Eye (tissue), 1 donor: ENCODE results near the gene FAM53C.
"Not testable (repeated sequence)": the region's sequence is repeated elsewhere in the genome, so short reads cannot be mapped to it uniquely, and the experiment has no call there.

Experiments used
- DNase-seq: peaks from one replicate; pipeline ENCODE4 v3.0.0-alpha.2; 2015

Gene FAM53C

GRCh38 chr5:138337685-138338410 lies at the start of gene FAM53C:
TSS of gene FAM53C (plus strand) at chr5:138338266. CDS start at chr5:138341336, 3,070 bp downstream.
- DNase-seq, result peak; percentile 98

GRCh38 chr5:138289296-138289695 lies 48.8 kb upstream of the FAM53C start:
- DNase-seq, result no peak

- DNase-seq, result no peak
Measured at GRCh38 chr5:138303372-138303771, 34.7 kb upstream of the FAM53C start.

GRCh38 chr5:138305797-138306196 lies 32.3 kb upstream of the FAM53C start:
- DNase-seq, result no peak

GRCh38 chr5:138315751-138316278 lies 22.3 kb upstream of the FAM53C start:
- no peak for DNase-seq

- DNase-seq, result no peak
Measured at GRCh38 chr5:138316355-138316754, 21.7 kb upstream of the FAM53C start.

- not testable (repeated sequence) for DNase-seq
Measured at GRCh38 chr5:138318211-138318610, 19.9 kb upstream of the FAM53C start.

GRCh38 chr5:138330813-138331448 lies 7.1 kb upstream of the FAM53C start:
- DNase-seq, result no peak

GRCh38 chr5:138331449-138332368 lies 6.4 kb upstream of the FAM53C start, which contains the start of gene CDC25C:
TSS of gene CDC25C (minus strand) at chr5:138331804. CDS start at chr5:138331180, 624 bp downstream.
- DNase-seq, result peak; percentile 99

GRCh38 chr5:138334867-138335447 lies 3.1 kb upstream of the FAM53C start:
- DNase-seq, result no peak

GRCh38 chr5:138336952-138337684 lies 948 bp upstream of the FAM53C start:
- peak; percentile 97 for DNase-seq

GRCh38 chr5:138338411-138339090 lies 485 bp downstream of the FAM53C start:
- DNase-seq, result peak; percentile 59

GRCh38 chr5:138339091-138339456 lies 1.0 kb downstream of the FAM53C start:
- peak; percentile 61 for DNase-seq

GRCh38 chr5:138339464-138339863 lies 1.4 kb downstream of the FAM53C start:
- peak; percentile 53 for DNase-seq

- no peak for DNase-seq
Measured at GRCh38 chr5:138340008-138340407, 1.9 kb downstream of the FAM53C start.

GRCh38 chr5:138344887-138345622 lies 7.0 kb downstream of the FAM53C start:
- DNase-seq, result no peak

GRCh38 chr5:138346889-138347288 lies 8.8 kb downstream of the FAM53C start:
- DNase-seq, result no peak

GRCh38 chr5:138349852-138350562 lies 11.9 kb downstream of the FAM53C start:
- DNase-seq, result no peak

- DNase-seq, result no peak
Measured at GRCh38 chr5:138350563-138350890, 12.5 kb downstream of the FAM53C start.

- no peak for DNase-seq
Measured at GRCh38 chr5:138351056-138351455, 13.0 kb downstream of the FAM53C start.
